ENCODE results near the gene TPM1. TPM values are rescaled to one million over a fixed set of nuclear protein-coding genes. Genes with fewer than 3 reads are reported as not detected.

Gene TPM1
- total RNA-seq, 1 experiment from 2014 or later, result 1,035 TPM

DNA sequence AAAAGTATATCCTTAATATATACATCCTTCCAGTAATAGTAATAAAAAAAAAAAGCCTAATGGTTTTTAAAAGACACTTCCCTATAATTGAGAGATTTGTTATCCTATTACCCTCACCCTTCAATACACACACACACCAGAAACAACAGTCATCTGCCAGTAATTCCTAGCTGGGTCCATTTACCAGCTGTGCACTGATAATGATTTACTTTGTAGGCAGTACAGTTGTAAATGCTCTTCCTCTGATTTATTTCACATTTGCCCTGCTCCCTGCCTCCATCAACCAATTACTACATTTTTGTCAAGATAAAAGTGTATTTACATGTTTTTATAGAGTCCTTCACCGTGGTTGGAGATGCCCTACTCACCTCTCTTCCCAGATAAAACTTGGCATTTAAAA, 12.4 kb downstream of the TPM1 start:
- DNase-seq (ENCODE audit: low read depth), result no peak

DNA sequence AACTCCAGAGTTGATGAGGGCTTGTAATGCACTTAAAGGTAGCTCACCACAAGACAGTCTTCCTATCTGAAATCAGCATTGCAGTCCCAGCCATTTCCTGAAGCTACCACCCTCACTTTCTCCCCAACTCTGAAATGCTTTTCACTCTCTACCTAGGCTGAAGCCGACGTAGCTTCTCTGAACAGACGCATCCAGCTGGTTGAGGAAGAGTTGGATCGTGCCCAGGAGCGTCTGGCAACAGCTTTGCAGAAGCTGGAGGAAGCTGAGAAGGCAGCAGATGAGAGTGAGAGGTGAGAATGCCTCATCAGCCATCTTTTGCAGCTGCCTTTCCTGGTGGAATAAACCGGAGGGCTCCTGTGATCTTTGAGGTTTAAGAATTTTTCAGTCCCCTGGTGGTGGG, 14.3 kb downstream of the TPM1 start:
- DNase-seq (ENCODE audit: low read depth), result no peak

DNA sequence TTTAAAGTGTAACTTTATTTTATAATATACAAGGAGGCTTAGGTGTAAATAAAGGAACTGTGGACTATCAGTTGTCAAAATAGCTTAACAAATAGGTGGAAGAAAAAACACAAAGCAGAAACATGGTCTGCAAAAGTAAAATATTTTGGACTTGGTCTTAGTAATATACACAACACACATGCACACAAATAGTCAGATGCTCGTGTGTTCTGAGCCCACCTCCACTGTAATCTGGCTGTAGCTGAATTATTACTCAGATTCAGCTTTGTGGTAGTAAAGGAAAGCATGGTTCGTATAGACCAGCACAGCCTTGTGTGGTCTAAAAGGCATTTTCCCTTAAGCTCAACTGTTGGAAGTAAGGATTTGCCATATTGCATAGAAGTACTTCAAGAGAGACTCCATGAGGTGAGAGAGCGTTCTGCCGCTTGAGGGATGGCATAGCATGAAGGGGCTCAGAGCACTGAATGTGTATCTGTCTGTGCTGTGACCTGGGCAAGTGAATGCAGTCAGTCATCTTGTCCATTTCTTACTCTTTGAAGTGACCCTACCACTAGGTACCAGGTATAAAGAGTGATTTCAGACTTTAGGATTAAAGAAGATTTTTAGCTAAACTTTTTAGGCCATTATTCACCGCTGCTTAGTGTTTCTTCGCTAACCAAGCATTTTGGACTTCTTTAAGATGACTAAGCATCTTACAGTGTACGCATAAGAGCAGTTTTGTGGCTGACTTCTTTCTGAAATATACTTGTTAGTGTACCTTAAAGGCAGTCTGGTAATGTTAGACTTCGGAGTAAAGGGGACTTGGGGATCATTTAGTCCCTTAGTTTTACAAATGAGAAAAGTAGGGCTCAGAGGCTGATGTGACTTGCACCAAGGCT, 15.2 kb downstream of the TPM1 start:
- DNase-seq (ENCODE audit: low read depth), result no peak

DNA sequence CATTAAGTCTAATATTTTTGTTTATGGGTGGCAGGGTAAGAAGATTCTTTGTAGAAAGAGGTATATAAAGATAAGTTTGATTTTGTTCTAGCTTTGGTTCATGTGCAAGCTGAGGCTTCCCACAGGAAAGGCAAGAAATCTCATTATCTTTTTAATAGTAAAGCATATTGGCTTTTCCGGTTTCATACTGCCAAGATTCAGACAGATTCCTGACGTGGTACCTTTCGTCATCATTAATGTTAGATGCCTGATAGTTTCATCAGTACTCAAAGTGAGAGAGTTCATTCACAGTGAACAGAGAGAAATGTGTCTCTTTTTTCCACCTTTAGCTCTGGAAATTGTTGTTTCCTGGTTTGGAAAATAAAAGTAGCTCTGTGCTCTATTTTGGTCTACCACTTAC, 16.5 kb downstream of the TPM1 start:
- no peak for DNase-seq (ENCODE audit: low read depth)

DNA sequence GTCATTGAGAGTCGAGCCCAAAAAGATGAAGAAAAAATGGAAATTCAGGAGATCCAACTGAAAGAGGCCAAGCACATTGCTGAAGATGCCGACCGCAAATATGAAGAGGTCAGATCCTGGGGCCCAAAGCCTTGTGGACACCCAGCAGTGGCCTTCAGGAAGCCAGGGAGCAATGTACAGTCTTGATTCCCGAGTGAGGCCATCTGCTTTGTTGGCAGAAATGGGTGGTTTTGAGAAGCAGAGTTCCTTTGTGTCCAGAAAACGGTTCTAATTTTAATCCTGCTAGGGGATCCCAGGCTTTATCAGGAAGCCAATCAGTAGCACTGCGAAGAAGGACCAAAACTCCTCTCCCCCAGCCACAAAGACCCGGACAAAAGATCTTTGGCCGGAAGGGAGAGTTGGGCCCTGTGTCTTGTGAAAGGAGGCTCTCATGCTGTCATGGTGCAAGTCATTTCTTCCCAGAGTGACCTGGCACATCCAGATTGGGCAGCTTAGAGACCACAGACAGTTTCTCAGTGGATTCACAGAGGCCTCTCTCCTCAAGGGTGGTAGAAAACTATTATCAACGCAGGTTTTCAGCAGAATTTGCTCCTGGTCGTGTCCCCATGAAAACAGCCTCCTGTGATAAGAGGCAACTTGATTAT, 17.1 kb downstream of the TPM1 start:
- no peak for DNase-seq (ENCODE audit: low read depth)

DNA sequence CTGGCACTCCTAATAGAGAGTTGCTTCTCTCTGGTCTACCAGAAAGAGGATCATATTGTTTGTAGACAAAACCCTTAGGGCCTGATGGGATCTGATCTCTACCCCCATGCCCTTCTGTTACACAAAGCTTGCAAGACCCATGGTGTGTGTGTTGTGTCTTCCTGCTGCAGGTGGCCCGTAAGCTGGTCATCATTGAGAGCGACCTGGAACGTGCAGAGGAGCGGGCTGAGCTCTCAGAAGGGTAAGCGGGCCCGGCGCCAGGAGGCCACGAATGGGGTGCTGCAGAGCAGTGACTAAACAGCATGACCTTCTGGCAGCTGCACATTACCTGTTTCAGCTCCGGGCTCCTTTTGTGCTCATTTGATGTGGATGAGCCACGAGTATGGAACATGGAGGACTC, 18.2 kb downstream of the TPM1 start:
- no peak for DNase-seq (ENCODE audit: low read depth)

DNA sequence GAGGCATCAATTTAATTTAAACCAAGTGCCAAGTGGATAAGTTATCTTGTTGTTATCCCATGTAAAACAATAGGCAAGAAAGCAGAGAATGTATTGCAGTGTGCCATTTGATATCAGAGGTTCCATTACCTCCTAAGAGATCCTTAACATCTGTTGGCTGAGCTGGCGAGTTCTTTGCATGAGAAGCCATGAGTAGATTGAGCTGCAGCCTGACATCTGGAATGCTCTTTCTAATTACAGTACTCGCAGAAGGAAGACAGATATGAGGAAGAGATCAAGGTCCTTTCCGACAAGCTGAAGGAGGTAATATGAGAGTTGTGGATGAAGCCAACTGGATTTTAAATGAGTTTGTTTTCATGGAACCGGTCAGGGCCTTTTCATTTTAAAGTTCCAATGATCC, 19.4 kb downstream of the TPM1 start:
- no peak for DNase-seq (ENCODE audit: low read depth)

DNA sequence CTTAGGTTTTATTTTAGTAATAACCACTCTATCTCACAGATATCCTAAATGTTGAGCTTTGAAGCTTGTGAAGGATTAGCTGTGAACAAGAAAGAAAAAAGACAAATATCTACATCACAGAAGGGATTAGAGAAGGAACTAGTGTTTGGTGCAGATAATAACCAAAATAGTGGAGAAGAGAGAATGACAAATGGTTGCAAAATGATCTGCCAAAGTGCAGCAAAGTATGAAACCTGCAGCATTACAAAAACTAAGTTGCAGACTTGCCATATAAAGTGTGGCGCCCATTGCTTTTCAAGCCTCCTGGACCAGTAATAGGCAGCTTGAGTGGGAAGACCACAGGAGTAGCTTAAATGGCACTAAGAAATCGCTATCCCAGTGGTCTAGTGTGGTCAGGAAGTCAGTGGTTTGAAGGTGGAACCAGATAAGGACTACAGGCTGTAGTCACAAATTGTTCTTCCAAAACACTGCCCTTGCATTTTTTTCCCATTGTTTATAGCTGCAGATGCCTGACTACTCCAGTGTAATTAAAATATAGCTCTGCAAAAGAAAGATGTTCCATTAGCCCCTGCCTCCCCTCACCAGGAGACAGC, 20.7 kb downstream of the TPM1 start:
- peak; percentile 60 for DNase-seq (ENCODE audit: low read depth)

DNA sequence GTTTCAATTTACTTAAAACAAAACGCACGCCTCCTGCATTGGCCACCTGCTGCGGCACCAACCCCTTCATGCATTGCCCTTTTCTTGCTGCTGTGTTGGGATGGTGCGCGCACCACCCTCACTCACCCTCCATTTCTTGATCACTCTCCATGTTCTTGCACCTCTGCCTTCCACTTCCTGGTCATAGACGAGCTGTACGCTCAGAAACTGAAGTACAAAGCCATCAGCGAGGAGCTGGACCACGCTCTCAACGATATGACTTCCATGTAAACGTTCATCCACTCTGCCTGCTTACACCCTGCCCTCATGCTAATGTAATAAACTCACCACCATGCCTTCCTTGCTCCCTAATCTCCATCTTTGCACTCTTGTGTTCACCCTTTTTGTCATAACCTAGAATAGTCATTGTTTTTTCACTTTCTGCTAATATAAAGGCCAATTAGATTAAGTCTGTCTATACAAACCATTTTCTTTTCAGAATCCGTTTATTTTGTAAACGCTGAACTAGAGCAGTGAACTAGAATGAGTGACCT, 21.4 kb downstream of the TPM1 start:
- DNase-seq (ENCODE audit: low read depth), result no peak

DNA sequence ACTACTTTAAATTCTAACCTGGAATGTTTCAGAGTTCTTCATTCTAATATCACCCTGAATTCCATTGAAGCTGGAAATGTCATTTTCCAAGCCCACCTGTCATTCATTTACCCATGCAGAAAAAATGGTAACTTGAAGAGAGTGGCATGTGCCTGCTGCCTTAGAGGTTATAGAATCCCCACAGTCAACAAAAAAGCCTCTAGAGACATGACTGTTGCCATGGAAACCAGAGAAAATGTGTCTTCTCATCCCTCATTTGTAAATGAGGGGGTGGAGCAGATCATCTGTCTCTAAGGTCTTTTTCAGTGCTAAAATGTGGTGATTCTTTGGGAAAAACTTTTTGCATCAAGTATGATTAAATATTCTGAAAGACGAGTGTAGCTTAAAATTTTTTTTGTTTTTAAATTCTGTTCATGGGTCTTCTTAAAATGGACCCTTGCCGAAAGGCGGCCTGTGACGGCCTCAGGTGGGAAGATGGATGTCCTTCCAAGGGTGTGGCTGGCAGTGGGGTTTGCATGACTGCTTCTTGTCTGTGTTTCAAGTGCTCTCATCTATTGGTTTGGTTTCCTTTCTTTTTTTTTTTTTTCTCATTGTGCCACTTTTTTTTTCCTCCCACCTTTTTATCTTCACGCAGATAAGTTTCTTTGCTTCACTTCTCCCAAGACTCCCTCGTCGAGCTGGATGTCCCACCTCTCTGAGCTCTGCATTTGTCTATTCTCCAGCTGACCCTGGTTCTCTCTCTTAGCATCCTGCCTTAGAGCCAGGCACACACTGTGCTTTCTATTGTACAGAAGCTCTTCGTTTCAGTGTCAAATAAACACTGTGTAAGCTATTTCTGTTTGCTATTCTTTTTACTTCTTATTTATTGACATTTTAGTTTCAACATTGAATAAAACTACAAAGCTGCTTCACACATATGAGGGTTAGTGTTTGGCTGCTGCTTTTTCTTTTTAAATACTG, 23.0 kb downstream of the TPM1 start:
- DNase-seq (ENCODE audit: low read depth), result no peak

DNA sequence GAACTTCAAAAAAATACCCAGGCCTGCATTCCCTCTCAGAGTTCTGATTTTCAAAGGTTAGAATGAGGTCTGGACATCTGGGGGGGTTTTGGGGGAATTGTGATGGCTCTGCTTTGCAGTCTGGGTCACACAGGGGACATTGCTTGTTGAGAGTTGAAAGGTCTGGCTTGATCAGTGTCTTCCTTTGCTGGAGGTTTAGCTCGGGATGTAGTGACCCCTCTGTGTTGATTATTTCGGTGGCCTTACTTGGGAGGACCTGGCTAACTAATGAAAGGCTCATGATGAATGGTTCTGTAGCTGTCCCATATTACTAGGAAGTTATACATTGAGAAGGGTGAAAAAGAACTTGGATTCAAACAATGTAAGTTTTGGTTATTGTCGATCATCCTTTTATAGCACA, 23.7 kb downstream of the TPM1 start:
- DNase-seq (ENCODE audit: low read depth), result no peak

DNA sequence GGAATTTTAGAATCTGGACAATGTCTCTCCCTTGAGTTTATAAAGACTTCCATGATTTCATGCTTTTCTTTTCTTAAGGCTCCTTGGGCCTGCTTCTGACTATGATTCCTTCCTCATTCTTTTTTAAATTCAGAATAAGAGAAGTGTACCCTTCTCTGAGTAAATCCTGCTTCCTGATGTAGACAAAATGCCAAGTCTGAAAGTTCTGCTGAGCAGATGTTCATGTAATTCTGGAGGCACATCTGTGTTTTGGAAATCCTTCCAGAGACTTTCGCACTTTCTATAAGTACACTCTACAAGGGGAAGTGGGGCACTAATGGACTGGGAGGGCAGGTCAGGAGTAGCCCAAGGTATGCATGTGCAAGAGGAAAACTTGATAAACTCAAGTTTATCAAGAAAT, 24.8 kb downstream of the TPM1 start:
- DNase-seq (ENCODE audit: low read depth), result no peak

DNA sequence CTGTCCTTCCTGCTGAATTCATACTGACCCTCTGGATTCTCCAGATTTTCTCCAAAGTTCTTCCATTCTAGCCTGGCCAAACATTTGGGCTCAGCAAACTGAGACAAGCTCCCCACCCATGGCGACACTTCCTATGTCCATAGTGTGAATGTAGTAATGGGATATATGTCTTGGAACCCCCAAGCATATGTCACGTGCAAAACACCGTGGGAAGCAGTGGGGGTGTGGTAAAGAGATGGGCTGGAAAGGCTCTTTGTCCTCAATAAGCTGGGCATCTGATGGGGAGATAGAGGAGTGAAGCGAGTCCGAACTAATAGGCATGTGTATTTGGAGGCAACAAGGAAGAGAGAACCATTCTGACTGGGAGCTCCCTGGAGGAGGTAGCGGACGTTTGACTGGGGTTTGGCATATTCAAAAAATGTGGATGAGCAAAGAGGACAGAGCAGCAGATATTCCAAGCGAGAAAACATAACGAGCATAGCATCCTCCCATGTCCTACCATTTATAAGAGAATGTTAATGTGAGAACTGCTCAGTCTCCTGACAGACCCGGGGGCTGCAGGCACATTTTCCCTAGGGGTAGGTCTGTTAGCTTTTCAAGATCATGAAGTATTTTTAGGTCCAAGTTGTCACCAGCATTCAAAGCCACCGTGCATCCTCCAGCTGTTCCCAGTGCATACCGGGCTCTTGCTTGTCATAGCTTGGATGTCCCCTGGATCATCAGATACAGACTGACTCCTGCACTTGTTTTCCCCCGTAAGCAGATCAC, 25.6 kb downstream of the TPM1 start:
- DNase-seq (ENCODE audit: low read depth), result peak; percentile 20

DNA sequence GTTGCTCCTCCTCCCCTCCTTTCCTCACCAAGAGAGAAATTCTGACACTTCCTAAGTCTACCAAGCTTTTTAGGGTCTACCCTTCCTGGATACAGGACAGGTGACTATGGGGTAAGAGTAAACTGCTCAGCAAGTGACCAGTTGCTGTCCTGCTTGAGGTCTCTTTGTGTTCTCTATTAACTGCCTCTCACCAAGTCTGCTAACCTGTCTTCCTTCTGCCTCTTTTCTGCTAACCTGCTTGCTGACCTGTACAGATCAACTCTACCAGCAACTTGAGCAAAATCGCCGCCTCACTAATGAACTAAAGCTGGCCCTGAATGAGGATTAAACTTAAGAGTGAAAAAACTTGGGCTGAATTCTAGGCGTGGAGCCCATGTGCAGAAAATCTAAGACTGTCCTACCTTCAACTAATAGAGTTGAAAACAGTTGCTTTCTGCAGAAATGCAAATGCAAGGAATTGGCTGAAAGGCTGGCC, 27.1 kb downstream of the TPM1 start:
- no peak for DNase-seq (ENCODE audit: low read depth)

DNA sequence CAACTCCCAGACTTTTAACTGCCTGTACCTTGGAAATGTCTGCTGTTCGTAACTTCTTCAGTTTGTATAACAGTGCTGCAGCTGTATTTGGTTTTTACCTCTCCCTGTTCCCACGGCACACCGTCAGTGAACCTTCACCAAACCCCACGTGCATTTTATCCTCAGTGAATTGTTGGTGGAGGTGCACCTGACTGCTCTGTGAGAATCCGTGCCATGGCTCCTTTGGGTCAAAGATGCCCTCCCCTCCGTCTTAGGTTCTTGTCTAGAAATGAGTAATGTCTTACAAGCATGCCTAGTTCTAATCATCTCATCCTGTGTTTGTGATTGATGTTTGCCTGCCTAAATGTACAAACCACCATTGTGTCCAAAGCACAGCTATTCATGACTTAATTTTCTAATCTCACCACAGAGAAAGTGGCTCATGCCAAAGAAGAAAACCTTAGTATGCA, 28.2 kb downstream of the TPM1 start:
- DNase-seq (ENCODE audit: low read depth), result peak; percentile 23

DNA sequence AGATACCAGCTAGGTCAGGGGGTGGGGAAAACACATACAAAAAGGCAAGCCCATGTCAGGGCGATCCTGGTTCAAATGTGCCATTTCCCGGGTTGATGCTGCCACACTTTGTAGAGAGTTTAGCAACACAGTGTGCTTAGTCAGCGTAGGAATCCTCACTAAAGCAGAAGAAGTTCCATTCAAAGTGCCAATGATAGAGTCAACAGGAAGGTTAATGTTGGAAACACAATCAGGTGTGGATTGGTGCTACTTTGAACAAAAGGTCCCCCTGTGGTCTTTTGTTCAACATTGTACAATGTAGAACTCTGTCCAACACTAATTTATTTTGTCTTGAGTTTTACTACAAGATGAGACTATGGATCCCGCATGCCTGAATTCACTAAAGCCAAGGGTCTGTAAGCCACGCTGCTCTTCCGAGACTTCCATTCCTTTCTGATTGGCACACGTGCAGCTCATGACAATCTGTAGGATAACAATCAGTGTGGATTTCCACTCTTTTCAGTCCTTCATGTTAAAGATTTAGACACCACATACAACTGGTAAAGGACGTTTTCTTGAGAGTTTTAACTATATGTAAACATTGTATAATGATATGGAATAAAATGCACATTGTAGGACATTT, 28.9 kb downstream of the TPM1 start:
- no peak for DNase-seq (ENCODE audit: low read depth)

DNA sequence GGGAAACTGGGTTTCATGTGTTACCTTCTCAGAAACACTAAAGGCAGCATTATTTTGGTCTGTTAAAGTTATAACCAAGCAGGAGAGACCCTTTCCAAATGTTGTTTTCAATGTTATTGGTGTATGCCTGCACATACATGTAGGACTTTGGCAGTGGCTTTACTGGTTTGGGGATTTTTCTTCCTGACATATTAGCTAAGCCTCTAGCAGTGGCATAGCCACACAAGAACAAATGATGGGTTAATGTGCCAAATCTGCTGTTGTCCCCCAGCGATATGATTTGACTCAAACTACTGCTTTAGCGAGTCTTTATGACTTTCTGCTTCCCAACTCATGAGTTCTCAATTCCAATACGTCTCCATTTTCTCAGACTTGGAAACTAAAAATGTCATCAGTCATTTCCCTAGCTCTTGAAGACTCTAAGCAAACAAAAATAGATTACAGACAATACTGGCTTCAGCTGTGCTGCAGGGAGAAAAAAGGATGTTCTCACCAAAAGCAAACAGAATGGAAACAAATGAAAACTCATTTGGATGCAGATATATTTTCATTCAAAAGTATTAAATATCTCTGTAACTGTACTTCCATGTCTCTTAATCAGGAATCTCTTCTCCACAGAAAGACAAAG, 29.6 kb downstream of the TPM1 start:
- DNase-seq (ENCODE audit: low read depth), result no peak

DNA sequence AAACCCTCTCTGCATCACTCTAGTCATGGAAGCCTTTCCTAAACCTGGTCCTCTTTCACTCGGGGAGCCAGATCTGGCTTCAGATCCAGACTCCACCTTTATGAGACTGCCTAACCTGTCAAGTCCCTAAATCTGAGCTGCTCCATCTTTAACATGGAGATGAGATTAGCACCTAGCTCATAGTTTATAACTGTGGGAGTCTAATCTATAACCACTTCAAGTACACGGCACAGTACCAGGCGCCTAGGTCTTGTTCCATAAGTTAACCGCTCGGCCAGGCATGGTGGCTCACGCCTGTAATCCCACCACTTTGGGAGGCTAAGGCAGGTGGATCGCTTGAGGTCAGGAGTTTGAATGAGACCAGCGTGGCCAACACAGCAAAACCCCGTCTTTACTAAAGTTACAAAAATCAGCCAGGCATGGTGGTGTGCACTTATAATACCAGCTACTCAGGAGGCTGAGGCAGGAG, 30.3 kb downstream of the TPM1 start:
- no peak for DNase-seq (ENCODE audit: low read depth)

DNA sequence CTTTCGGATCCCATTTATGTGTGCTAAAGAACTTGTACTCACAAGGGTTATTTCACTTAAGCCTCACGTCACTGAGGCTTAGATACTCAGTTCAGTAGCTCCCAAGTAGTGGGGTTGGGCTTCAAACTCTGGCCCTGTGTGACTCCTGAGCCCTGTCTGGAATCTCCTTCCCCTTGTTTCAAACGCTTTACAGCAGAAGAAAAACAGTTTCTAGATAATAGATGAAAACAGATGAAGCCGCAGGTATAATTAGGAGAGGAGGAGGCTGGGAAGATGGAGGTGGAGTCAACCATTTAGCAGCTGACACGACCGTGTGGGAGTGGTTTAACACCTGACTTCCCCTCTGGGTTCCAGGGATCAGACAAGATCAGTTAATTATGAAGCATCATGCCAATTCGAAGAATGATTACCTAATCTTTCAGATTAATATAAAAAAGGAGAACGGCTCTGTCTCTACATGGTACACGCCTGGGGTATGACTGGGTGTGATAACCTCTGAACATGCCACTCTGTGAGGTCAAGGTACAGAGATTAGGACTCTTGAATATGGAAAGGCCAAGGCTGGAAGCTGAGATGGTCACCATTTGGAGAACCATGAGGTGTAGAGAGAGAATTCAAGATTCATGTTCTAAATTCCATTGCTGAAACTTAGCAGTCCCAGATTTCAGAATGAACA, 31.1 kb downstream of the TPM1 start:
- no peak for DNase-seq (ENCODE audit: low read depth)
